Measurements from ENCODE around the gene KCTD19. TPM values are rescaled to one million over a fixed set of nuclear protein-coding genes. Genes with fewer than 3 reads are reported as not detected.
A peak's percentile ranks its signal among the peaks of the same experiment; 100 is the strongest.

Gene KCTD19
- total and polyA plus RNA-seq, 10 donors: 0.16 to 0.73 (median 0.41) TPM; not detected in 2

DNA sequence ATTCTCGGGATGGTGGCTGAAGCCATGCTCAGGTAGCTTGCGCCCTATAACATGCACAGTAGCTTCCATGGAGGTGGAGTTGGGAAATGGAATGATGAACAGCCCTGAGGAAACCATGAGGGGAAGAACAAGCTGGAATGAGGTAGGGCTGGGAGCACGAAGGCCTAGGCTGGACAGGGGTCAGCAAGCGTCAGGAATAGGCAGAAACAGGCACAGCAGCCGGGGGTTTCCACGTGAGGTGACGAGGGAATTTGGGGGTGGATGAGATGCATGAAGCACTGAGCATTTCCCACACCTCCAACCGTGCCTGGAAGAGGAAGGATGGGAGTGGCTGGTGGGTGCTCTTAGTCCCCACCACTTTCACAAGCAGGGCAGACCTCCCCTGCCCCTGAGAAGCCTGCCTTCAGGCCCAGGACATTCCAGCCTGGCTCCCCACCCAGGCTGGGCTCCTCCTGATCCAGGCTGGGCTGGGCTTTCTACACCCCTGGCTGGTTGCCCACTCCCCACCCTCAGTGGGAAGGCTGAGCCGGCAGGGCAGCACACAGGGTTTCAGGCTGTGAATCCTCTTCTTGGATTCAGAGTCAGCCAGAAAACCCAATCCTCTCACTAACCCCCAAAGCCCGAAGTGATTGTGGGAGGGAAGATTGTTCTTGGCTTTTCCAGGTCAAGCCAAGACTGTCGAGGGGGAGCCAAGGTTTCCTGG is 25.3 kb downstream of the KCTD19 start:
- TF ChIP-seq POLR2AphosphoS5 (IDR thresholded peaks at IDR 0.05): no peak
- no peak for TF ChIP-seq POLR2A (IDR thresholded peaks at IDR 0.05)
- TF ChIP-seq, protein P1, sequence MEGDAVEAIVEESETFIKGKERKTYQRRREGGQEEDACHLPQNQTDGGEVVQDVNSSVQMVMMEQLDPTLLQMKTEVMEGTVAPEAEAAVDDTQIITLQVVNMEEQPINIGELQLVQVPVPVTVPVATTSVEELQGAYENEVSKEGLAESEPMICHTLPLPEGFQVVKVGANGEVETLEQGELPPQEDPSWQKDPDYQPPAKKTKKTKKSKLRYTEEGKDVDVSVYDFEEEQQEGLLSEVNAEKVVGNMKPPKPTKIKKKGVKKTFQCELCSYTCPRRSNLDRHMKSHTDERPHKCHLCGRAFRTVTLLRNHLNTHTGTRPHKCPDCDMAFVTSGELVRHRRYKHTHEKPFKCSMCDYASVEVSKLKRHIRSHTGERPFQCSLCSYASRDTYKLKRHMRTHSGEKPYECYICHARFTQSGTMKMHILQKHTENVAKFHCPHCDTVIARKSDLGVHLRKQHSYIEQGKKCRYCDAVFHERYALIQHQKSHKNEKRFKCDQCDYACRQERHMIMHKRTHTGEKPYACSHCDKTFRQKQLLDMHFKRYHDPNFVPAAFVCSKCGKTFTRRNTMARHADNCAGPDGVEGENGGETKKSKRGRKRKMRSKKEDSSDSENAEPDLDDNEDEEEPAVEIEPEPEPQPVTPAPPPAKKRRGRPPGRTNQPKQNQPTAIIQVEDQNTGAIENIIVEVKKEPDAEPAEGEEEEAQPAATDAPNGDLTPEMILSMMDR (IDR thresholded peaks at IDR 0.05 in 8 of 11, conservative IDR thresholded peaks at IDR 0.05 in 3 of 11): no peak
- intact Hi-C loops (cut with DNase I; ENCODE audit: low total_unique reads): no loop called here

DNA sequence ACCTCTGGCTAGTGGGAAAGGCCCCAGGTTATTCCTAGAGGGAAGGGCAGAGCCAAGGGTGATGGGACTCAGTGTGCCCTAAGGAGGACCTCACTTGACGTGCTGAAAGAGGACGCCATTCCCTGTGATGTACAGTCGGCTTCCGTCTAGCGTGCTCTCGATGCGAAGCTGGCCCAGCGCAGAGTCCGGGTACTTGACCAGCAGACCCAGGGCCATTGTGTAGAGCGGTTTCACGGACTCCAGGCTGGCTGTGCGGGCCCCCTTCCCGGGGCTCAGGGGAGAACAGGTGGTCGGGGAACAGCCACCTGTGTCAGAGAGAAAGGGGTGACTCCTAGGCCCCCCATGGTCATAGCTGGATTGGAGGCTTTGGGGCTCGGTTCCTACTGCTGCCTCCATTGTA is 27.3 kb downstream of the KCTD19 start:
- no peaks in the 10 kb centered on the region for H3K36me3 ChIP-seq
- no peaks in the 10 kb centered on the region for H3K9me3 ChIP-seq
- no peaks in the 10 kb centered on the region for H3K4me1 ChIP-seq
- intact Hi-C loops (cut with DNase I; ENCODE audit: low total_unique reads): no loop called here
- TF ChIP-seq POLR2AphosphoS5 (IDR thresholded peaks at IDR 0.05) (no peak), POLR2A (IDR thresholded peaks at IDR 0.05) (no peak)
- TF ChIP-seq, protein P1 (IDR thresholded peaks at IDR 0.05 in 8 of 11, conservative IDR thresholded peaks at IDR 0.05 in 3 of 11): no peak
- no peak overlapping the region for H3K4me3 ChIP-seq
- 91 to 98% (median 93%) methylated on average over 12 to 15 of the region's 15 CpGs for WGBS, 5 donors
- no peak overlapping the region for H3K27ac ChIP-seq
- DNase-seq: peak; percentile 42
- no peaks in the 10 kb centered on the region for H3K27me3 ChIP-seq (replicated peaks in 1 of 7)

More for the DNA sequence above, 25.3 kb downstream of the KCTD19 start:
- Histone ChIP-seq H3K27me3 (replicated peaks in 1 of 7) (no peaks in the 10 kb centered on the region), H3K27ac (no peak overlapping the region), H3K4me3 (no peak overlapping the region), H3K9me3 (no peaks in the 10 kb centered on the region), H3K36me3 (no peaks in the 10 kb centered on the region), H3K4me1 (no peaks in the 10 kb centered on the region)
- peak; percentile 56 for DNase-seq
- WGBS, 5 donors: 72 to 83% (median 78%) methylated on average over 10 to 11 of the region's 11 CpGs

DNA sequence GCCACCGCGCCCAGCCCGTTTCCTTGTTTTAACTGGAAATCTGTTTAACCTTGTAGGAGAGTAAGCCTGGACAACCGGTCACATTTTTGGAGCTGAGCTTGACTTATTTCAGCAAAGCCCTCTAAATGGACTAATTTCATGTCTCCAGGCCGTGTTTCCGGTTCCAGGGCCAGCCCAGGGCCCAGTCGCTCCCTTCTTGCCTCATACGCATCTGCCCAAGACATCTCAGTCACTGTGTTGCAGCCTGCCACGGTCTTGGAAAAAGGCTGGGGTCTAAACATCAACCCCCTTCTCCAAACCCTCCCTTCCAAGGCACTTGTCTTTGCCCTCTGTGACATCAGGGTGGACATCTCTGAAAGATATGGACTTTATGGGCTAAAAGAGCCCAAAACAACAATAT is 28.3 kb downstream of the KCTD19 start:
- no peaks in the 10 kb centered on the region for H3K4me1 ChIP-seq
- H3K36me3 ChIP-seq: no peaks in the 10 kb centered on the region
- intact Hi-C loops (cut with DNase I; ENCODE audit: low total_unique reads): no loop called here
- TF ChIP-seq POLR2A (IDR thresholded peaks at IDR 0.05) (no peak), POLR2AphosphoS5 (IDR thresholded peaks at IDR 0.05) (no peak)
- TF ChIP-seq, protein P1 (IDR thresholded peaks at IDR 0.05 in 8 of 11, conservative IDR thresholded peaks at IDR 0.05 in 3 of 11): no peak
- peak; percentile 49 for DNase-seq
- no peaks in the 10 kb centered on the region for H3K27me3 ChIP-seq (replicated peaks in 1 of 7)
- H3K4me3 ChIP-seq: no peak overlapping the region
- no peak overlapping the region for H3K27ac ChIP-seq
- H3K9me3 ChIP-seq: no peaks in the 10 kb centered on the region
- 88 to 96% (median 93%) methylated on average over 9 of the region's 9 CpGs for WGBS, 5 donors

DNA sequence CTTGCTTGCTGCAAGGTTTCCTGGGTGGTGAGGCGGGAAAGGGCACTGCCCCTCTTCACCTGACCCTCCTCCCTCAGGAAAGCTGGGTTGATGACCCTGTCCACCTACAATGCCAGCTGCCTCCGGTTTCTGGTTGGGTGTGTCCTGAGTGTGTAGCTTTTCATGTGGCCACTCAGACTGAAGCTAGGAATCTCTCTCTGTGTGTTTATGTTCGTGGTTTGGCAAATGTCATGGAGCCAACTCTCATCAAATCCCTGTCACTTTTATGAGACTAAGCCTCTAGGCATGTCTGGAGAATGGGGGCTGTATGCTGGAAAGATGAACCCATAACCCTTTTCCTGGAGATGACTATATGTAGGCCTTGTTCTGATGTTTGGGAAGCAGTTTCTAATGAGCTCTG is 30.1 kb downstream of the KCTD19 start:
- peak; percentile 35 for DNase-seq
- H3K27me3 ChIP-seq (replicated peaks in 1 of 7): no peaks in the 10 kb centered on the region
- TF ChIP-seq, protein P1 (IDR thresholded peaks at IDR 0.05 in 8 of 11, conservative IDR thresholded peaks at IDR 0.05 in 3 of 11): no peak
- no peak for TF ChIP-seq POLR2A (IDR thresholded peaks at IDR 0.05)
- no peak for TF ChIP-seq POLR2AphosphoS5 (IDR thresholded peaks at IDR 0.05)
- WGBS, 5 donors: 53 to 79% (median 71%) methylated on average over 3 of the region's 3 CpGs
- no peak overlapping the region for H3K27ac ChIP-seq
- H3K9me3 ChIP-seq: no peaks in the 10 kb centered on the region
- H3K36me3 ChIP-seq: no peaks in the 10 kb centered on the region
- no peaks in the 10 kb centered on the region for H3K4me1 ChIP-seq
- no peak overlapping the region for H3K4me3 ChIP-seq
- intact Hi-C loops (cut with DNase I; ENCODE audit: low total_unique reads): no loop called here
